D721Med (cell line): ENCODE measurements around the gene WNT5B.

Experiments used
- DNase-seq: peaks from one replicate; pipeline ENCODE4 v3.0.0; 2011; ENCODE audit warnings: low spot score; ENCODE audit not compliant: insufficient read length
- FAIRE-seq: peaks from 2 replicates; lab custom pipeline; 2011; peaks lifted over from hg19 to GRCh38; lab: Jason Lieb, UNC
- CTCF ChIP-seq: IDR thresholded peaks from 2 replicates; pipeline ENCODE4 v1.5.1; 2012; ENCODE audit warnings: mild to moderate bottlenecking, control low read depth; ENCODE audit not compliant: insufficient read depth; ENCODE audit errors: missing control alignments

Gene WNT5B

DNA sequence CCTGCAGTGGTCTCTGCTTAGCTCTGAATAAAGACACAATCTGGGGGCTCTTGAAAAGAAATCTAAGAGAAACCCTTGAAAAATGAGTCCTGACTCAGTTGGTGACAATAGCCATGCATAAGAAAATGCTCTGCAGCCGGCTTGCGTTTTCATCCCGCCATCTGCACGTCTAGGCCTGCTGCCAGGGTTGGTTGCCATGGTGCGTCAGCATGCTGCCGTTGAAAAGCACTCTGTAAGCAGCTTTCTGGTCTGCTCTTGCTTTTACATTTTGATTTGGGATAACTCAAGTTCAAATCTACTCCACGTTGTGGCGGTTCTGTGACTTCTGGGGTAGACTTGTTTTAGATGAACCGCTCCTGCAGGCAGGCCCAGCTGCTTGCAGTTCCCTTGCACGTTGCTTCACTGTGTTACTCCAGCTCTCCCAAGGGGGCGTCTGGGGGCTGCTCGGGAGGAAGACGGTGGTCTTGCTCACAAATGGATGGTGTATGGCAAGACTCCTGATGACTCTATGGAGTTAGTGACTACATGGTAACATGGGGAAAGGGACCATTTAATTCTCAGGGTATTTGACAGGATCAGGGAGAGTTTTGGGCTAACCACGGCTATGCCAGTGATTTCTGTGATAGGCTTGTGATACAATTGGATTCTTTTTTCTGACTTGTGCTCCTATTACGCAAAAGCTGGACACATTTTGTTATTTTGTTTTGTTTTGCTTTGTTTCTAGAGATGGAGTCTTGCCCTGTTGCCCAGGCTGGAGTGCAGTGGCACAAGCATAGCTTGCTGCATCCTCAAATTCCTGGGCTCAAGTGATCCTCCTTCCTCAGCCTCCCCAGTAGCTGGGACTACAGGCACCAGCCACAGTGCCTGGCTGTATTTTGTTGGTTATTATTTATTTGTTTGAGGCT, 15.8 kb downstream of the WNT5B start:
- peak; percentile 47 for DNase-seq
- no peak for TF ChIP-seq CTCF
- FAIRE-seq, result no peak

GRCh38 chr12:1645819-1646218, 16.8 kb downstream of the WNT5B start:
- DNase-seq (no peak), FAIRE-seq (no peak)
- TF ChIP-seq CTCF, result no peak

- FAIRE-seq (no peak), DNase-seq (no peak)
- TF ChIP-seq CTCF, result no peak
Measured at GRCh38 chr12:1646569-1647284, 17.7 kb downstream of the WNT5B start.

- DNase-seq, result no peak
- no peak for FAIRE-seq
- no peak for TF ChIP-seq CTCF
Measured at GRCh38 chr12:1647285-1647669, 18.2 kb downstream of the WNT5B start.

DNA sequence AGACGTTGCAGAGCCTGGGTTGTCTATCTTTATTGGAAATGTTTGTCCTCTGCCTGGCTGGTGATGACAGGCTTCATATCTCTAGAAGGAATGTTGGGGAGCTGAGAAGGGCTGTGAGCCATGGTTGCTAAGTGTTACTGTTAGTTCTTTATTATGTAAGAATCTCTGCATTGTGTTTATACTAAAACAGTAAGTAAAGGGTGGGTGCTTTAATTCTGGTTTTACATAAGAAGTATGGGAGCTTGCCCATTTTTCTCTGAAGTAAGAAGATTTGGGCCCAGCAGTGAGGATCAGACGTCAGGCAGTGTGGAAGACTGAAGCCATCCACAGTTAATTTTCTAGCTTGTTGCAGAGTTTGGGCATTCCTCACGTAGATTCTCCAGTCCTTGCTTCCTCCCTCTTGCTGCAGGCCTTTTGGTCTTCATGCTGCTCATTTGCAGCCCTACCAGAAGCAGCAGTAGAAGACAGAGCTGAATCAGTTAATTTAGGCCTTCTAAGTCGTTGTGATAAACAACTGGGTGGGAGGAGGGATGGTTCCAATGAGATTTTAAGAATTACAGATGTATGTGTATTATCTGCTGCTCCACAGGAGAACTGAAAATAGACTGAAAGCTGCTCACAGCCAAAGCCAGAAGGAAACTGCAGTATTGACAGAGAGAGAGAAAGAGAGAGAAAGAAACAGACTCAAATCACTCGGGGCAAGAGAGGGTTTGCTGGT, 21.4 kb downstream of the WNT5B start:
- FAIRE-seq, result no peak
- DNase-seq, result no peak
- TF ChIP-seq CTCF, result no peak

DNA sequence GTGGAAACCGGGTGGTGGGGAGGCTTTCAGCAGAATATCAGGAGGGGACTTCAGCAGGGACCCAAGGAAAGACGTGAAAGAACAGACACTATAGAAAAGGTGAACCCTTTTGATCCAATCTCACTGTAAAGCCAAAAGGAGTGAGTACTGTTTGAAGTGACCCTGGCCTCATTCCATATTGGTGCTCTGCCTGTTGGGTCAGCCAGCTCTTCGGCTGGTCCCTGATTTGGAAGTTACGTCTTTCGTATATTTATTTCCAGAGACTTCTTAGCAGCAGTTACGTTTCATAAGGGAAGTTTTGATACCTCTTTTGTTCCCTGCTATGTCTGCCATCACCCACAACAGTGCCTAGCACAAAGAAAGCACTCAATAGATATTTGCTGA, 21.9 kb downstream of the WNT5B start:
- no peak for DNase-seq
- no peak for TF ChIP-seq CTCF
- no peak for FAIRE-seq
